Lung (tissue), 12 donors: ENCODE measurements around the gene SCRN2. TPM values are rescaled to one million over a fixed set of nuclear protein-coding genes. Genes with fewer than 3 reads are reported as not detected.

Source experiments
- ATAC-seq: fragments of 200-7000 bp; cut with Tn5 transposase; one replicate; pipeline ENCODE4 v1.9.1; 2020; ENCODE audit warnings: moderate number of reproducible peaks; ENCODE audit not compliant: insufficient read depth, low FRiP score
- DNase-seq, 3 donors: peaks; one replicate each; pipeline ENCODE4 v3.0.0-alpha.2; 2013 to 2017
- H3K27ac ChIP-seq, 2 donors: one replicate each; pipeline ENCODE4 v1.5.1; 2013; ENCODE audit warnings: mild to moderate bottlenecking in 2 of 2, moderate library complexity in 2 of 2, control low read depth in 1 of 2, inconsistent platforms in 1 of 2, low read depth in 1 of 2, low read length in 1 of 2
- H3K27me3 ChIP-seq, 3 donors: one replicate each; pipeline ENCODE4 v1.5.1; 2013; ENCODE audit warnings: low read length in 2 of 3; ENCODE audit not compliant: control insufficient read depth in 3 of 3, insufficient read depth in 3 of 3
- H3K36me3 ChIP-seq, 4 donors: one replicate each; pipeline ENCODE4 v1.5.1; 2013; ENCODE audit warnings: low read length in 4 of 4, mild to moderate bottlenecking in 1 of 4, moderate library complexity in 1 of 4; ENCODE audit not compliant: control insufficient read depth in 4 of 4, insufficient read depth in 4 of 4
- H3K4me1 ChIP-seq, 5 donors: one replicate each; pipeline ENCODE4 v1.5.1; 2013; ENCODE audit warnings: low read length in 5 of 5, mild to moderate bottlenecking in 2 of 5, moderate library complexity in 1 of 5; ENCODE audit not compliant: control insufficient read depth in 5 of 5, insufficient read depth in 5 of 5
- H3K4me3 ChIP-seq: one replicate; pipeline ENCODE4 v1.5.1; 2013; ENCODE audit warnings: mild to moderate bottlenecking, control low read depth, moderate library complexity
- H3K9ac ChIP-seq, 2 donors: one replicate each; pipeline ENCODE4 v1.5.1; 2013; ENCODE audit warnings: low read length in 2 of 2, control low read depth in 1 of 2; ENCODE audit not compliant: insufficient read depth in 1 of 2
- H3K9me3 ChIP-seq, 4 donors: one replicate each; pipeline ENCODE4 v1.5.1; 2013; ENCODE audit warnings: low read length in 3 of 4, mild to moderate bottlenecking in 1 of 4, moderate library complexity in 1 of 4; ENCODE audit not compliant: control insufficient read depth in 4 of 4, insufficient read depth in 3 of 4
- WGBS, 2 donors: extraction: QIAGEN DNeasy Blood & Tissue Kit; methylation state at CpG; one replicate each; pipeline ENCODE4 v1.1.7; 2013; 5-methylcytosine and 5-hydroxymethylcytosine counted together
- polyA plus RNA-seq, 2 donors: library from polyadenylated mRNA; stranded (reverse); fragments of 200-250 nt; gene quantifications; one replicate each; pipeline ENCODE4 v1.2.1, GENCODE V29; 2013
- total RNA-seq, 2 donors: library from RNA; depleted of rRNA in 1 of 2; stranded (reverse); fragments of >200 nt in 1 of 2; gene quantifications; one replicate each; pipeline ENCODE4 v1.2.1, GENCODE V29; 2014 to 2021
- TF ChIP-seq, protein P1 (sequence below): IDR thresholded peaks from 2 replicates; pipeline ENCODE4 v1.5.1; 2012; ENCODE audit warnings: mild to moderate bottlenecking; ENCODE audit errors: control extremely low read depth, extremely low read depth
- donor health status: control.
- donor health status: control.
- donor health status: Bipolar disorder and iron deficiency.
- donor health status: healthy.
- donor health status: DM: yes; HTN: yes; CAD: no.

SCRN2 gene
- total and polyA plus RNA-seq, 4 donors = 22.8 to 61.7 (median 32.2) TPM

DNA sequence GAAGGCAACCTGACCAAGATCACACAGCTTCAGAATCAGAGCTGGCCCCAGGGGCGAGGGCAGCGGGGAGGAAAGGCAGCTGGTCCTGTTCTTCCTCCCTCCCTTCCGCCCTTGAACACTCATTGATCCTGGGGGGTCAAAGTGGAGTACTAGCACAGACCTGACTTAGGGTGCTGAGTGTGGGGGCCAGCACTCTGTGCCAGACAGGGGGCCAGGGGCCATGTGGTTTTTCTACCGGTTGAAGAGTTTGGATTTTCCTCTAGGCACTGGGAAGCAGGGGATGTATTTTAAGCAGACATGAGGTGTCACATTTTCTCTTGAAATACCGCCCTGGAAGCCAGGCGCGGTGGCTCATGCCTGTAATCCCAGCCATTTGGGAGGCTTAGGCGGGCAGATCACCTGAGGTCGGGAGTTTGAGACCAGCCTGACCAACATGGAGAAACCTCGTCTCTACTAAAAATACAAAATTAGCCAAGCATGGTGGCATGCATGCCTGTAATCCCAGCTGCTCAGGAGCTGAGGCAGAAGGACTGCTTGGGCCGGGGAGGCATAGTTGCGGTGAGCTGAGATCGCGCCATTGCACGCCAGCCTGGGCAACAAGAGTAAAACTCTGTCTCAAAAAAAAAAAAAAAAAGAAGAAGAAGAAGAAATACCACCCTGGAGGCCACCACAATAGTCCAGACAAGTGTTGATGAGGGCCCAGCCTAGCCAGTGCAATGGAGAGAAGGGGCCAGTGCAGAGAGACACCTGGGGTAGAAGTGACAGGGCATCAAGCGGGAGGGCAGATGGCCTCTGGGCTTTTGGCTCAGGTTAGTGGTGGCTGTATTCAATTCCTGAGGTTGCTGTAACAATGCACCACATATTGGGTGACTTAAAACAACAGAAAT is 34.8 kb downstream of the SCRN2 start:
- Histone ChIP-seq H3K4me3 (no peak overlapping the region), H3K27ac (no peak overlapping the region), H3K4me1 (peaks cover 0 to 7% (median 1%) of the 10 kb centered on the region in 5 donors), H3K9me3 (no peaks in the 10 kb centered on the region), H3K9ac (no peak overlapping the region), H3K27me3 (no peaks in the 10 kb centered on the region), H3K36me3 (peaks cover 3 to 31% (median 10%) of the 10 kb centered on the region in 4 donors)
- 91 to 95% methylated on average over 16 of the region's 16 CpGs for WGBS, 2 donors
- ATAC-seq (no peak), DNase-seq (no peak)
- TF ChIP-seq, protein P1, sequence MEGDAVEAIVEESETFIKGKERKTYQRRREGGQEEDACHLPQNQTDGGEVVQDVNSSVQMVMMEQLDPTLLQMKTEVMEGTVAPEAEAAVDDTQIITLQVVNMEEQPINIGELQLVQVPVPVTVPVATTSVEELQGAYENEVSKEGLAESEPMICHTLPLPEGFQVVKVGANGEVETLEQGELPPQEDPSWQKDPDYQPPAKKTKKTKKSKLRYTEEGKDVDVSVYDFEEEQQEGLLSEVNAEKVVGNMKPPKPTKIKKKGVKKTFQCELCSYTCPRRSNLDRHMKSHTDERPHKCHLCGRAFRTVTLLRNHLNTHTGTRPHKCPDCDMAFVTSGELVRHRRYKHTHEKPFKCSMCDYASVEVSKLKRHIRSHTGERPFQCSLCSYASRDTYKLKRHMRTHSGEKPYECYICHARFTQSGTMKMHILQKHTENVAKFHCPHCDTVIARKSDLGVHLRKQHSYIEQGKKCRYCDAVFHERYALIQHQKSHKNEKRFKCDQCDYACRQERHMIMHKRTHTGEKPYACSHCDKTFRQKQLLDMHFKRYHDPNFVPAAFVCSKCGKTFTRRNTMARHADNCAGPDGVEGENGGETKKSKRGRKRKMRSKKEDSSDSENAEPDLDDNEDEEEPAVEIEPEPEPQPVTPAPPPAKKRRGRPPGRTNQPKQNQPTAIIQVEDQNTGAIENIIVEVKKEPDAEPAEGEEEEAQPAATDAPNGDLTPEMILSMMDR = no peak

DNA sequence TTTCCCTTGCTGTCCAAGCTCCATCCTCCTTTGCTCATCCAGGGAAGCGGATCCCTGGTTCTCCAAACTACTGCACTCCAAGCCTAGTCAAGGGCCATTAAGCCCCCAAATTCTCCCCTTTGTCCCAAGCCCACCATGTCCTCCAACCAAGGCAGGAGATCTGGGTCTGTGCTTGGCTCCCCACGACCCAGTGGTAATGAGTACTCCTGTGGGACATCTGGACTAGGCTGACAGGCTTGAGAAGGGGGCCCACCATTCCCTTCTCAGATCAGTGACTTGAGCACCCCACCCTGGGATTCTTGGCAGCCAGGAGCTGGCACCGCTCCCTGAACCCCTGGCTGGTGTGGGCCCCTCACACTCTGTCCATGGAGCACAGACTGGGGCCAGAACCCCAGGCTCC is 36.6 kb downstream of the SCRN2 start:
- peaks cover 0 to 28% (median 6%) of the 10 kb centered on the region in 4 donors for H3K36me3 ChIP-seq
- H3K9ac ChIP-seq = no peak overlapping the region
- TF ChIP-seq, protein P1 = no peak
- H3K27ac ChIP-seq = no peak overlapping the region
- H3K4me1 ChIP-seq = no peaks in the 10 kb centered on the region
- 73 to 79% methylated on average over 3 of the region's 3 CpGs for WGBS, 2 donors
- no peaks in the 10 kb centered on the region for H3K9me3 ChIP-seq
- DNase-seq (no peak), ATAC-seq (no peak)
- H3K4me3 ChIP-seq = no peak overlapping the region
- H3K27me3 ChIP-seq = no peaks in the 10 kb centered on the region

GRCh38 chr17:47803751-47804150 is 37.3 kb downstream of the SCRN2 start:
- no peak overlapping the region for H3K4me3 ChIP-seq
- TF ChIP-seq, protein P1 = no peak
- H3K9ac ChIP-seq = no peak overlapping the region
- no peak for ATAC-seq
- no peaks in the 10 kb centered on the region for H3K4me1 ChIP-seq
- 71 to 83% methylated on average over 6 of the region's 6 CpGs for WGBS, 2 donors
- H3K27me3 ChIP-seq = no peaks in the 10 kb centered on the region
- no peak overlapping the region for H3K27ac ChIP-seq
- H3K36me3 ChIP-seq = peaks cover 0 to 21% (median 6%) of the 10 kb centered on the region in 4 donors
- H3K9me3 ChIP-seq = no peaks in the 10 kb centered on the region
- DNase-seq = no peak
